ENCODE results near the gene ARHGAP21.

Gene ARHGAP21

GRCh38 chr10:24571870-24572450 lies 151.7 kb downstream of the ARHGAP21 start:
- Mint-ChIP-seq H3K27ac (no peak overlapping the region), H3K4me1 (ENCODE audit: low read depth) (peaks cover 6% of the 10 kb centered on the region), H3K4me3 (no peak overlapping the region), H3K27me3 (ENCODE audit: low read depth) (peaks cover 13% of the 10 kb centered on the region), H3K9me3 (no peaks in the 10 kb centered on the region), H3K36me3 (ENCODE audit: low read depth) (no peaks in the 10 kb centered on the region)

- peaks cover 13% of the 10 kb centered on the region for H3K27me3 Mint-ChIP-seq (ENCODE audit: low read depth)
- H3K4me3 Mint-ChIP-seq, result no peak overlapping the region
- H3K36me3 Mint-ChIP-seq (ENCODE audit: low read depth), result no peaks in the 10 kb centered on the region
- H3K9me3 Mint-ChIP-seq, result no peaks in the 10 kb centered on the region
- H3K4me1 Mint-ChIP-seq (ENCODE audit: low read depth), result peaks cover 6% of the 10 kb centered on the region
- H3K27ac Mint-ChIP-seq, result no peak overlapping the region
Measured at GRCh38 chr10:24570658-24571426, 152.8 kb downstream of the ARHGAP21 start.

- Mint-ChIP-seq H3K27ac (no peak overlapping the region), H3K36me3 (ENCODE audit: low read depth) (no peaks in the 10 kb centered on the region), H3K4me3 (no peak overlapping the region), H3K9me3 (no peaks in the 10 kb centered on the region), H3K27me3 (ENCODE audit: low read depth) (peaks cover 8% of the 10 kb centered on the region), H3K4me1 (ENCODE audit: low read depth) (no peaks in the 10 kb centered on the region)
Measured at GRCh38 chr10:24569828-24570657, 153.6 kb downstream of the ARHGAP21 start.

GRCh38 chr10:24569330-24569796 lies 154.3 kb downstream of the ARHGAP21 start:
- Mint-ChIP-seq H3K4me3 (no peak overlapping the region), H3K27me3 (ENCODE audit: low read depth) (peaks cover 4% of the 10 kb centered on the region), H3K36me3 (ENCODE audit: low read depth) (no peaks in the 10 kb centered on the region), H3K9me3 (no peaks in the 10 kb centered on the region), H3K4me1 (ENCODE audit: low read depth) (no peaks in the 10 kb centered on the region), H3K27ac (no peak overlapping the region)

GRCh38 chr10:24568042-24568441 lies 155.6 kb downstream of the ARHGAP21 start:
- Mint-ChIP-seq H3K27me3 (ENCODE audit: low read depth) (peaks cover 3% of the 10 kb centered on the region), H3K4me3 (no peak overlapping the region), H3K36me3 (ENCODE audit: low read depth) (no peaks in the 10 kb centered on the region), H3K27ac (no peak overlapping the region), H3K4me1 (ENCODE audit: low read depth) (no peaks in the 10 kb centered on the region), H3K9me3 (no peaks in the 10 kb centered on the region)

GRCh38 chr10:24561453-24561852 lies 162.2 kb downstream of the ARHGAP21 start:
- no peaks in the 10 kb centered on the region for H3K9me3 Mint-ChIP-seq
- H3K27ac Mint-ChIP-seq, result no peak overlapping the region
- H3K4me1 Mint-ChIP-seq (ENCODE audit: low read depth), result peaks cover 7% of the 10 kb centered on the region
- H3K36me3 Mint-ChIP-seq (ENCODE audit: low read depth), result no peaks in the 10 kb centered on the region
- H3K27me3 Mint-ChIP-seq (ENCODE audit: low read depth), result no peaks in the 10 kb centered on the region
- H3K4me3 Mint-ChIP-seq, result no peak overlapping the region

- Mint-ChIP-seq H3K4me3 (no peak overlapping the region), H3K4me1 (ENCODE audit: low read depth) (peaks cover 7% of the 10 kb centered on the region), H3K36me3 (ENCODE audit: low read depth) (no peaks in the 10 kb centered on the region), H3K27me3 (ENCODE audit: low read depth) (peaks cover 3% of the 10 kb centered on the region), H3K9me3 (no peaks in the 10 kb centered on the region), H3K27ac (no peak overlapping the region)
Measured at GRCh38 chr10:24556750-24557742, 166.6 kb downstream of the ARHGAP21 start.

GRCh38 chr10:24556126-24556749 lies 167.4 kb downstream of the ARHGAP21 start:
- no peaks in the 10 kb centered on the region for H3K9me3 Mint-ChIP-seq

GRCh38 chr10:24554036-24554435 lies 169.7 kb downstream of the ARHGAP21 start:
- Mint-ChIP-seq H3K4me1 (ENCODE audit: low read depth) (peaks cover 7% of the 10 kb centered on the region), H3K4me3 (no peak overlapping the region), H3K27ac (no peak overlapping the region), H3K27me3 (ENCODE audit: low read depth) (peaks cover 3% of the 10 kb centered on the region), H3K36me3 (ENCODE audit: low read depth) (no peaks in the 10 kb centered on the region), H3K9me3 (no peaks in the 10 kb centered on the region)

More at GRCh38 chr10:24556126-24556749, 167.4 kb downstream of the ARHGAP21 start:
- peaks cover 3% of the 10 kb centered on the region for H3K27me3 Mint-ChIP-seq (ENCODE audit: low read depth)
- H3K4me3 Mint-ChIP-seq, result no peak overlapping the region
- peaks cover 7% of the 10 kb centered on the region for H3K4me1 Mint-ChIP-seq (ENCODE audit: low read depth)
- H3K36me3 Mint-ChIP-seq (ENCODE audit: low read depth), result no peaks in the 10 kb centered on the region
- no peak overlapping the region for H3K27ac Mint-ChIP-seq

- H3K4me1 Mint-ChIP-seq (ENCODE audit: low read depth), result peaks cover 7% of the 10 kb centered on the region
- no peaks in the 10 kb centered on the region for H3K36me3 Mint-ChIP-seq (ENCODE audit: low read depth)
- peaks cover 3% of the 10 kb centered on the region for H3K27me3 Mint-ChIP-seq (ENCODE audit: low read depth)
- H3K27ac Mint-ChIP-seq, result no peak overlapping the region
- no peaks in the 10 kb centered on the region for H3K9me3 Mint-ChIP-seq
- no peak overlapping the region for H3K4me3 Mint-ChIP-seq
Measured at GRCh38 chr10:24553051-24553612, 170.6 kb downstream of the ARHGAP21 start.

GRCh38 chr10:24552346-24553016 lies 171.2 kb downstream of the ARHGAP21 start:
- no peaks in the 10 kb centered on the region for H3K36me3 Mint-ChIP-seq (ENCODE audit: low read depth)
- peaks cover 7% of the 10 kb centered on the region for H3K4me1 Mint-ChIP-seq (ENCODE audit: low read depth)
- no peak overlapping the region for H3K4me3 Mint-ChIP-seq
- peaks cover 3% of the 10 kb centered on the region for H3K27me3 Mint-ChIP-seq (ENCODE audit: low read depth)
- no peaks in the 10 kb centered on the region for H3K9me3 Mint-ChIP-seq
- no peak overlapping the region for H3K27ac Mint-ChIP-seq

GRCh38 chr10:24551161-24551560 lies 172.5 kb downstream of the ARHGAP21 start:
- H3K4me1 Mint-ChIP-seq (ENCODE audit: low read depth), result no peaks in the 10 kb centered on the region
- H3K27ac Mint-ChIP-seq, result no peak overlapping the region
- no peaks in the 10 kb centered on the region for H3K36me3 Mint-ChIP-seq (ENCODE audit: low read depth)
- H3K27me3 Mint-ChIP-seq (ENCODE audit: low read depth), result peaks cover 3% of the 10 kb centered on the region
- H3K9me3 Mint-ChIP-seq, result no peaks in the 10 kb centered on the region
- no peak overlapping the region for H3K4me3 Mint-ChIP-seq

GRCh38 chr10:24550680-24551079 lies 173.0 kb downstream of the ARHGAP21 start:
- Mint-ChIP-seq H3K4me3 (no peak overlapping the region), H3K27ac (no peak overlapping the region), H3K36me3 (ENCODE audit: low read depth) (no peaks in the 10 kb centered on the region), H3K27me3 (ENCODE audit: low read depth) (peaks cover under 1% of the 10 kb centered on the region), H3K9me3 (no peaks in the 10 kb centered on the region), H3K4me1 (ENCODE audit: low read depth) (no peaks in the 10 kb centered on the region)
